ENCODE results near the gene GALNT2.

Gene GALNT2

DNA sequence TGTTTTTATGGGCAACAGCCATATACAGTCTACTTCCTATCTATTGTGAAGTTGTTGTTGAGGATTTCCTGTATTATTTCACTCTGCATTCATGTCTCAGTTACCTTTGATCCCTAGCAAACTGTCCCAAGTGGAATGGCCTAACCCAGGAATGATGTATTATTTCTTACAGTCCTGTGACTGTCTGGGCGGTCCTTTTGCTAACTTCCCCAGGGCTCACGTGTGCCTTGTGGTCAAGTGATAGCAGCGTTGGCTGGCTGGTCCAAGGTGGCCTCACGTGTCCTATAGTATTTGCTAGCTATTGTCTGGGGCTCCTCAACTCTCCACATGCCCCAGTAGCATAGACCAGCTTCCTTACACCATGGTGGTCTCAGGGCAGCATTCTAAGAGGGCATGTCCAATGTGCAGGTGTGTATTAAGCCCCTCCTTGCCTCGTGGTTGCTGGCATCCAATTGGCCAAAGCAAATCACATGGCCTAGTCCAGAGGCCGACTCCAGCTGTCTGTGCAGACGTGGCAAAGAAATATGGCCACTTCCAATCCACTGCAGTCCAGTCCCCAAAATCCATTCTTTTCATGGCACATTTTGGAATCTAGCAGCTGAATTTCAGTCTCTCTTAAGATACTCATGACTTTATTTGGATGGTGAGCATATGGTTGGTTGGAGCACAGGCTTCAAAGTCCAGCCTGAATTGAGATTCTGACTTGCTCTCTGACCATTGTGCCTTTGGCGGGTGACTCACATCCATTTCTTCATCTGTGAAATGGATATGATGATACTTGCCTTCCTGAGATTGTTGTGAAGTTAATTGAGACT, 94.1 kb downstream of the GALNT2 start:
- Histone ChIP-seq H3K9me3 (ENCODE audit: low read length) (no peaks in the 10 kb centered on the region), H2AFZ (ENCODE audit: low read depth, low read length) (no peak overlapping the region), H3K27me3 (ENCODE audit: insufficient read depth, low read length) (no peaks in the 10 kb centered on the region), H3K36me3 (ENCODE audit: insufficient read depth, low read length) (no peaks in the 10 kb centered on the region), H3K4me3 (ENCODE audit: low read length) (no peak overlapping the region), H3K4me1 (ENCODE audit: insufficient read depth, low read length) (peaks cover 32% of the 10 kb centered on the region)

DNA sequence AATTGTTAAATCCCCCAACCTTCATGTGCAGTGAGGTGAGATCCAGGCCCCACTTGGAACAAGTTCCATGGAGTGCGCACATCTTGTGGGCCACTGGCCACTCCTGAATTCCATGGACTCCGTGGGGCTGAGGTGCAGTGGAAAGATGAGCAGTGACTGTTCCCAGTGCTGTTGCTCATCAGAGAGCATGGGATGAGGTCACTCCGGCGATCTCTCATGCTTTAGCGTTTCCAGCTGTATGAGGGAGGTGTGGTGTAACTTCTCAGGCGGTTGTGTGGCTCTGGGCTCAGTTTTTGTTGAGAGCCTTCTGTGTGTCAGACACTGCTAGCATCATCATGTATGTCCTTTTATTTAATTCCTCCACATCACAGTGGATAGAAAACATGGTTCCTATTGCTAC, 96.2 kb downstream of the GALNT2 start:
- H3K4me3 ChIP-seq (ENCODE audit: low read length) = no peak overlapping the region
- H3K27me3 ChIP-seq (ENCODE audit: insufficient read depth, low read length) = no peaks in the 10 kb centered on the region
- no peaks in the 10 kb centered on the region for H3K36me3 ChIP-seq (ENCODE audit: insufficient read depth, low read length)
- H2AFZ ChIP-seq (ENCODE audit: low read depth, low read length) = no peak overlapping the region
- H3K9me3 ChIP-seq (ENCODE audit: low read length) = peaks cover 5% of the 10 kb centered on the region
- peaks cover 17% of the 10 kb centered on the region for H3K4me1 ChIP-seq (ENCODE audit: insufficient read depth, low read length)

DNA sequence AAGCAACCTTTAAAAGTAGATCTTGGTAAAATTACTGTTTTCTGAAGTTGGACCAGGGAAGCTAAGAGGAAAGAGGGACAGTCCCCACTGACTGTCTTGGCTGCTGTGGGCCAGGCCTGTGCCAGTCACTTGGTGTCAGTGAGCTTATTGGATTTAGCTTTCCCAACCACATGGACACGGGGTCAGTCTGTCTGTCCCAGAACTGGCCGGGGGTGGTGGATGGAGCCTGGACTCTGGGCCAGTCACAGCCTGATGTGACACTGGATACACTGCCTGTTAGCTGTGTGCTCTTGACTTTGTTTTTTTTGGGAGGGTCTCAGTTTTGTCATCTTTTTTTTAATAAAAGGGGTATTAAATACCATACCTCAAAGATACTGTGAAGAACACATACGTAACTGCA, 96.7 kb downstream of the GALNT2 start:
- no peak overlapping the region for H2AFZ ChIP-seq (ENCODE audit: low read depth, low read length)
- no peaks in the 10 kb centered on the region for H3K36me3 ChIP-seq (ENCODE audit: insufficient read depth, low read length)
- no peak overlapping the region for H3K4me3 ChIP-seq (ENCODE audit: low read length)
- H3K4me1 ChIP-seq (ENCODE audit: insufficient read depth, low read length) = peaks cover 12% of the 10 kb centered on the region
- H3K9me3 ChIP-seq (ENCODE audit: low read length) = peaks cover 5% of the 10 kb centered on the region
- H3K27me3 ChIP-seq (ENCODE audit: insufficient read depth, low read length) = no peaks in the 10 kb centered on the region

DNA sequence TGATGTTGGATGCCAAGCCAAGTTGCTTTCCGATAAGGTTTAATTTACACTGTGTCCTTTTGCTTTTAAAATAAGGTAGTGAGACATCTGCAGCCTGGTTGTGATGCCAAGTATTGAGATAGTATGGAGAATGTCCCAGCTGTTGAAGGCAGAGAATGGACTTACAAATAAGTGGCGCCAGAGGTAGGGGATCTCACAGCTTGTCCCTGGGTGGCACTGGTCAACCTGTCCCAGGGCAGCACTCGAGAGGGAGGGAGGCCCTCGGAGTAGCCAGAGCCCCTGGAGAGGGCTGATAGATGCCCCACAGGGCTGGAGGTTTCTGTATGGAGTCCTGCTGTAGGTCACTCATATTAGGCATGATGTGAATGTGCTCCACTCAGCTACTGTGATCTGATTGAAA, 98.5 kb downstream of the GALNT2 start:
- Histone ChIP-seq H3K9me3 (ENCODE audit: low read length) (peaks cover 5% of the 10 kb centered on the region), H3K36me3 (ENCODE audit: insufficient read depth, low read length) (no peaks in the 10 kb centered on the region), H3K27me3 (ENCODE audit: insufficient read depth, low read length) (no peaks in the 10 kb centered on the region), H3K4me3 (ENCODE audit: low read length) (no peak overlapping the region), H3K4me1 (ENCODE audit: insufficient read depth, low read length) (no peaks in the 10 kb centered on the region), H2AFZ (ENCODE audit: low read depth, low read length) (no peak overlapping the region)

DNA sequence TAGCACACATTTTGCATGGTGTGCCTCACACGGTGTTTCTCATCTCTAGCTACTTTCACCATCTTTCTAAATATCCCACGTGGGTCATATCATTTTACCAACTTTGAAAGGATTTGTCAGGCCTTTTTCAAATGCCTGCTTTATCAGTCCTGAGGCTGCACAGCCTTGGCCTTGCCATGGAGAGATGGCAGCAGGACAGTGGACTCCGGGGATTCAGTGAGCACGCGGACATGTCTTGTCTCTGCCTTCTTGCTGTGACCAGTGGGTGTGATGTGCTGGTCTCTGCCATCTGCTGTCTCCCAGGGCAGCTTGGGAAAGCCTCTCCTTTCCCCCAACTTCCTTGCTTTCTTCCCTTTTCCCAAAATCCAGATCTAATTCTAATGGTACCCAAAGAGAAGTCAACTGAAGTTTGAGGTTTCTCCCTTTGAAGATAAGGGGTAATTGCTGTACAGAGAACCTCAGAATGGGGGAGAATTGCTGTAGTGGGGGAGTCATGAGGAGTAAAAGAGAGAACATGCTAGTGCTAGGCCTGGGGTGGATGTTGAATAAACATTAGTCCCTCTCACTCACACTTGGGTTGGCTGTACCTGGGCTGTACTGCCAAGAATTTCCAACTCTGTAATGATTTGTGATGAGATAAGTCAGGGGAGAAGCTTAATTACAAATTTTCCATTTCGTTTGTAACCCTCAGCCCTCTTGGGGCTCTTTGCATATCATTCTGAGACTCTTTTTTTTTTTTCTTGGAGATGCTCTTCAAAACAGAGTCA, 99.5 kb downstream of the GALNT2 start:
- Histone ChIP-seq H3K27me3 (ENCODE audit: insufficient read depth, low read length) (no peaks in the 10 kb centered on the region), H3K4me3 (ENCODE audit: low read length) (no peak overlapping the region), H2AFZ (ENCODE audit: low read depth, low read length) (no peak overlapping the region), H3K4me1 (ENCODE audit: insufficient read depth, low read length) (no peaks in the 10 kb centered on the region), H3K36me3 (ENCODE audit: insufficient read depth, low read length) (no peaks in the 10 kb centered on the region), H3K9me3 (ENCODE audit: low read length) (peaks cover 5% of the 10 kb centered on the region)

DNA sequence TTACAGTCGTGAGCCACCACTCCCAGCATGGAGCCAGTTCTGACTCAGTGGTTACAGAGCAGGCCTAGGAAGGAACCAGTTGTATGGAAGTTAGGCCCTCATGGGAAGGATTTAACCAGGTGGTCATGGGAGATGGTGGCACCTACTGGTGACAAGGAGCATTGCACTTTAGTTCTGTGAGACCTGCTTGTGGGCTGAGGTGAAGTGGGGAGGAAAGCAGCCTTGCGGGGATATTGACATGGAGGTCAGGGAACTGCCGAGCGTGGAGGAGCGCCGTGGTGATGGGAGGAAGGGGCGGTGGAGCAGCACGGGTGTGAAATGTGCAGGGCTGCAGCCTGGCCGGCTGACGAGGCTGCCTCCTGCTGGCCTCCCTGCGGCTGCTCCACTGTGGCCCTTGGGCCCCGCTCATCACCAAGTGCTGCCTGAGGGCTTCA, 100.4 kb downstream of the GALNT2 start:
- Histone ChIP-seq H3K27me3 (ENCODE audit: insufficient read depth, low read length) (no peaks in the 10 kb centered on the region), H3K4me1 (ENCODE audit: insufficient read depth, low read length) (no peaks in the 10 kb centered on the region), H3K4me3 (ENCODE audit: low read length) (no peak overlapping the region), H3K9me3 (ENCODE audit: low read length) (peaks cover 5% of the 10 kb centered on the region), H2AFZ (ENCODE audit: low read depth, low read length) (no peak overlapping the region), H3K36me3 (ENCODE audit: insufficient read depth, low read length) (no peaks in the 10 kb centered on the region)

DNA sequence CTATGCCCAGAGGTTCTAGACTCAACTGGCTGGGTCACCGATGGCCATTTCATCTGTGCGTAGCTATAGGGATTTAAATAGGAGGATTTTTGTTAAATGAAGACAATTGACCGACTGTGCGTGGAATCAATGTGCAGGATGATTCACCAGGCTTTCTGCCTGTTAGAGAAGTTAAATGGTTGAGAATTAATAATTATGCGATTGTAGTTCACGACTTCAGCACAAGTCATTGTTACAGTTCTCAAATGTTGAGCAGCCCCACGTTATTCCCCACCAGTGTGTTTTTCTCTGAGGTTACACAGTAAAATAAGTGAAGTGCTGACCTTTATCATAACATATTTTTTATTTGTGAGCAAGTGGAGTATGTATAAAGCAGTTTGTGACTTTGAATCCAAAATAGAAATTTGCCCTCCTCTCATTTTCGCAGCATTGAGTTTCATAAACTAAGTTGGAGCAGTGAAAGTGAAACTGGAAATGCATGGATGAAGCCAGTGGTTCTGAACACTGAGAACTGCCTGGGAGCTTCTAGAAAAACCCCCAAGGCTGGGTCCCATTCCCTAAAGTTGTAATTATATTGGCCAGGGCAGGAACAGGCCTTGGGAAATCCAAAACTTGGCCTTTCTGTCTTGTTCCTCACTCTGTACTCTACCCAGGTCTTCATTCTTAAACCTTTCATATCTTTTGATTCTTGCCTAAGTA, 102.6 kb downstream of the GALNT2 start:
- H3K36me3 ChIP-seq (ENCODE audit: insufficient read depth, low read length) = no peaks in the 10 kb centered on the region
- H3K27me3 ChIP-seq (ENCODE audit: insufficient read depth, low read length) = no peaks in the 10 kb centered on the region
- H3K9me3 ChIP-seq (ENCODE audit: low read length) = peaks cover 5% of the 10 kb centered on the region
- H2AFZ ChIP-seq (ENCODE audit: low read depth, low read length) = no peak overlapping the region
- H3K4me1 ChIP-seq (ENCODE audit: insufficient read depth, low read length) = no peaks in the 10 kb centered on the region
- no peak overlapping the region for H3K4me3 ChIP-seq (ENCODE audit: low read length)

DNA sequence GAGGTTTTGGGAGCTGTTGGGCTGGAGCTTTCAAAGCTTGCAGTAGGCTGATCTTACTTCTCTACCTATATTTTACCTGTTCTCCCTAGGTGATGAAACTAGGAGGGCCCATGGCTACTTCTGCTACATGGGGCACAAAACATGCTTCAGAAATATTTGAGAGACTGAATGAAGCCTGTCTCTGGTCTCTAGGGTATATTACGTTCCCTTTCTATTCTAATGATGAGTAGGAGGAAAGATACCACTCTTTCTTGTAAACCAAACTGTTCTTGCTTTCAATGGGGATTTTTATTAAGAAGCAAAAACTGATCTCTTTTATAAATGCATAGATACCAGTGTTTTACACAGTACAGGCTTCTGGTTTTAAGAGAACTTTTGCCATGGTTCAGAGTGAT, 103.1 kb downstream of the GALNT2 start:
- Histone ChIP-seq H3K4me1 (ENCODE audit: insufficient read depth, low read length) (no peaks in the 10 kb centered on the region), H3K4me3 (ENCODE audit: low read length) (no peak overlapping the region), H3K9me3 (ENCODE audit: low read length) (peaks cover 5% of the 10 kb centered on the region)

DNA sequence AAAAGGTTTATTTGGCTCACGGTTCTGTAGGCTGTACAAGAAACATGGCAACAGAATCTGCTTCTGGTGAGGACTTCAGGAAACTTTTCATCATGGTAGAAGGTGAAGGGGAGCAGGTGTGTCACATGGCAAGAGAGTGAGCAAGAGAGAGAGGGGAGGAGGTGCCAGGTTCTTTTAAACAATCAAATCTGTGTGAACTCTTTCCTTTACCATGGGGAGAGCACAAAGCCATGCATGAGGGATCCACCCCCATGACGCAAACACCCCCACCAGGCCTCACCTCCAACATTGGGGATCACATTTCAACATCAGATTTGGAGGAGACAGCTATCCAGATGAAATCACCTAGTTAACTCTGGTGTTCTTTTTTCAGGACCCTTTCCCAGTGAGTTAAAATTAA, 103.6 kb downstream of the GALNT2 start:
- H3K4me3 ChIP-seq (ENCODE audit: low read length) = no peak overlapping the region
- H3K36me3 ChIP-seq (ENCODE audit: insufficient read depth, low read length) = no peaks in the 10 kb centered on the region
- H3K27me3 ChIP-seq (ENCODE audit: insufficient read depth, low read length) = no peaks in the 10 kb centered on the region
- no peak overlapping the region for H2AFZ ChIP-seq (ENCODE audit: low read depth, low read length)
- H3K9me3 ChIP-seq (ENCODE audit: low read length) = peaks cover 5% of the 10 kb centered on the region
- H3K4me1 ChIP-seq (ENCODE audit: insufficient read depth, low read length) = no peaks in the 10 kb centered on the region

More for the DNA sequence above, 103.1 kb downstream of the GALNT2 start:
- Histone ChIP-seq H3K27me3 (ENCODE audit: insufficient read depth, low read length) (no peaks in the 10 kb centered on the region), H3K36me3 (ENCODE audit: insufficient read depth, low read length) (no peaks in the 10 kb centered on the region), H2AFZ (ENCODE audit: low read depth, low read length) (no peak overlapping the region)

DNA sequence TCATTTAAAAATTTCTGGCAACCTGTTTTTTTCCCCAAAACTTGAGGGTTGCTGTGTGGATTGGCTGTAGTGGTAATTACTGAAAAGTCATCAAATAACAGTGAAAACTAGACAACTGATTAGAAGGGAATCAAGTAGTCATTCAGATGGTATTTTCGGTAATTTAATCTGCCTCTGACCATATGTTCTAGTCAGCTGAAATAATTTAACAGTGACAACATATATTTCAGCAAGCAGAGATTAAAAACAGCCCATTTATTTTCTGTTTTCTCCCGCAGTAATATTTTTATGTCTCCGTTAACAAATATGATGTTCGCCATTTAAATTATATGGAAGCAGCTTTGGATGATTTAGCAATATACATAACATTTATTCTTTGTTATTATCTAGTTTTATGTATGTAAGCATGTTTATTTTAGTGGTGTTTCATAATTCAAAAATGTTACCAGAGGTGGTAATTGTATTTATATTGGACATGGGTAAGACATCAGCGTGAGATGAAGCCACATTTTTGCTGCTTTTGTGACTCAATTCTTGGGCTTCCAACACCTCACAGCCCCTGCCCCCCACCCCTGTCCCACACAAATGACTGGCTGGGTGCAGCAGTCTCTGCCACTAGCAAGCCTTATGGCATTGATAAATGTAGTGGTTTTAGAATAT, 104.4 kb downstream of the GALNT2 start:
- Histone ChIP-seq H3K9me3 (ENCODE audit: low read length) (peaks cover 3% of the 10 kb centered on the region), H3K36me3 (ENCODE audit: insufficient read depth, low read length) (no peaks in the 10 kb centered on the region), H3K4me1 (ENCODE audit: insufficient read depth, low read length) (no peaks in the 10 kb centered on the region)

DNA sequence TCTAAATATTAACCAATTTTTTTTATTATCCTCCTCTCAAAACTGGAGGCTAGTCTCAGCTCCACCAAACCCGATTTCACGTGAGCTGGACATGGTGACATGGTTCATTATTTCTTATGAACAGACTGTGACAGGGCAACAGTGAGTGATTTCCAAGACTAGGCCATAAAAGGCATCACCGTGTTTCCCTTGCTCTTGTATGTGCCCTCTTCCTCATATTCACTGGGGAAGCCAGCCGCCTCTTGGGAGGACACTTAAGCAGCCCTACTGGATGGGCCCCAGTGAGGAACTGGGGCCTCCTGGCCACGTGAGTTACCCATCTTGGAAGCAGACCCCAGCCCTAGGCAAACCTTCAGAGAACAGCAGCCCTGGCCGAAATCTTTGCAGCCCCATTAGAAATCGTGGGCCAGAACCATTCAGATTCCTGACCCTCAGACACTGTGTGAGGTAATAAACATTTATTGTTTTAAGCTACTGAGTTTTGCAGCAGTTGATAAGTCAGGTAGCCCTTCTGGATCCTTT, 105.0 kb downstream of the GALNT2 start:
- no peak overlapping the region for H2AFZ ChIP-seq (ENCODE audit: low read depth, low read length)
- no peak overlapping the region for H3K4me3 ChIP-seq (ENCODE audit: low read length)
- no peaks in the 10 kb centered on the region for H3K4me1 ChIP-seq (ENCODE audit: insufficient read depth, low read length)
- H3K36me3 ChIP-seq (ENCODE audit: insufficient read depth, low read length) = no peaks in the 10 kb centered on the region
- no peaks in the 10 kb centered on the region for H3K9me3 ChIP-seq (ENCODE audit: low read length)
- H3K27me3 ChIP-seq (ENCODE audit: insufficient read depth, low read length) = no peaks in the 10 kb centered on the region

More for the DNA sequence above, 104.4 kb downstream of the GALNT2 start:
- no peak overlapping the region for H2AFZ ChIP-seq (ENCODE audit: low read depth, low read length)
- H3K4me3 ChIP-seq (ENCODE audit: low read length) = no peak overlapping the region
- no peaks in the 10 kb centered on the region for H3K27me3 ChIP-seq (ENCODE audit: insufficient read depth, low read length)

DNA sequence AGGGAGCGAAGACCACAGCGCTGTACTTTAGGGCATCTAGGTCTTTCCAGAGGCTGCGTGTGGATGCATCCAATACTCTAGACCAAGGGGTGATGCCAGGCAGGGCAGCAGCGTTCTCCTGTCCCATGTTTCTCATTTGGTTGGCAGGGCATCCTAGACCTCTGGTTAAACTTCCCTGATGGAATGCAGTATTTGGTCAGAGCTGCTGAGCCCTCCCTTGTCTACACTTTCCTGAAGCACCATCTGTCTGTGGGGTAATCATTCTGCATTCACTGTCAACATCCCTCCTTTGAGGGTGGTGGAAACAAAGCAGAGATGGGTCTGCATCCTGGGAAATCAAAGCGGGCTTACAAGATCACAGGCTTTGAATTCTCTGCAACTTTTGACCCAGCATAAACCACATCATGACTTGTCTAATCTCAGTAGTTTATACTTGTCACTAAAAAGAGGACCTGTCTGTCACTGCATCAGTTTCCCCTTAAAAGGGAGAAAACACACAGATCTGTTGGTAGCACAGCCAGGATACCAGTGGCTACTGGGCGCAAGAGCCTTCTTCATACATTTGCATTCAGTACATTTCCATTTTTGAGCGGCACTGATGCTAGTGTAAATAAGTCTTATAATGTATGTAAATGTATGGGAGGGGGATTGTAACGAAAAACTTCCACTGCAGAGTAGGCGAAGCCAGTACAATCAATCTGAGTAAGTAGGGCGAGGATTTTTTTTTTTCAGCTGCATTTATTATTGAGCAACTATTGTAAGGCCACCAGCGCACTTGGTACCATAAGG, 106.3 kb downstream of the GALNT2 start:
- no peaks in the 10 kb centered on the region for H3K4me1 ChIP-seq (ENCODE audit: insufficient read depth, low read length)
- H3K36me3 ChIP-seq (ENCODE audit: insufficient read depth, low read length) = no peaks in the 10 kb centered on the region
- H3K9me3 ChIP-seq (ENCODE audit: low read length) = no peaks in the 10 kb centered on the region
- no peak overlapping the region for H3K4me3 ChIP-seq (ENCODE audit: low read length)
- no peaks in the 10 kb centered on the region for H3K27me3 ChIP-seq (ENCODE audit: insufficient read depth, low read length)
- no peak overlapping the region for H2AFZ ChIP-seq (ENCODE audit: low read depth, low read length)
